Tibial nerve (tissue), 4 donors: ENCODE measurements around the gene RPA1. TPM values are rescaled to one million over a fixed set of nuclear protein-coding genes. Genes with fewer than 3 reads are reported as not detected.
A peak's percentile ranks its signal among the peaks of the same experiment; 100 is the strongest.

ENCODE experiments used
- DNase-seq, 2 donors: peaks; one replicate each; pipeline ENCODE4 v3.0.0-alpha.2; 2019; ENCODE audit warnings: low spot score in 2 of 2
- H3K27ac ChIP-seq, 4 donors: fragments of 200-600 bp; sonication (generic) in 3 of 4; one replicate each; pipeline ENCODE4 v1.5.1; 2017 to 2019; ENCODE audit warnings: mild to moderate bottlenecking in 1 of 4
- H3K27me3 ChIP-seq, 2 donors: fragments of 200-600 bp; sonication (generic) in 1 of 2; one replicate each; pipeline versions ENCODE4 v1.5.1 to v1.6.0; 2017 to 2019
- H3K36me3 ChIP-seq, 3 donors: fragments of 200-600 bp; sonication (generic); one replicate each; pipeline ENCODE4 v1.5.1; 2018 to 2019
- H3K4me1 ChIP-seq, 4 donors: fragments of 200-600 bp; sonication (generic) in 3 of 4; one replicate each; pipeline ENCODE4 v1.5.1; 2017 to 2019
- H3K4me3 ChIP-seq, 4 donors: fragments of 200-600 bp; sonication (generic) in 3 of 4; one replicate each; pipeline ENCODE4 v1.5.1; 2017 to 2019; ENCODE audit warnings: mild to moderate bottlenecking in 1 of 4, moderate library complexity in 1 of 4
- H3K9me3 ChIP-seq, 4 donors: fragments of 200-600 bp; sonication (generic) in 3 of 4; one replicate each; pipeline ENCODE4 v1.5.1; 2017 to 2019
- CTCF ChIP-seq, 5 experiments: fragments of 200-600 bp in 3 of 5; fragments of 450-650 bp in 2 of 5; sonication (generic) in 3 of 5; IDR thresholded peaks; one replicate each; pipeline ENCODE4 v1.5.1; 2016 to 2019; ENCODE audit warnings: antibody characterized with exemption in 5 of 5, mild to moderate bottlenecking in 3 of 5, moderate library complexity in 2 of 5
- EP300 ChIP-seq, 2 donors: sonication (generic); formaldehyde crosslinking; IDR thresholded peaks; one replicate each; pipeline ENCODE4 v1.6.1; 2017; ENCODE audit warnings: antibody characterized with exemption in 2 of 2, mild to moderate bottlenecking in 1 of 2
- POLR2A ChIP-seq, 2 donors: fragments of 450-650 bp; IDR thresholded peaks; one replicate each; pipeline ENCODE4 v1.6.1; 2017; ENCODE audit warnings: antibody characterized with exemption in 2 of 2, mild to moderate bottlenecking in 2 of 2, moderate library complexity in 2 of 2
- WGBS, 2 donors: methylation state at CpG; one replicate each; pipeline ENCODE4 v1.1.5; 2018; 5-methylcytosine and 5-hydroxymethylcytosine counted together
- total RNA-seq, 4 donors: library from RNA; depleted of rRNA; stranded (reverse); fragments of >200 nt; gene quantifications; one replicate each; pipeline ENCODE4 v1.1.0, GENCODE V29; 2016

The RPA1 gene
- total RNA-seq, 4 donors from 2014 or later, result 18.0 to 31.0 (median 26.7) TPM

GRCh38 chr17:1907909-1908698 lies 78.3 kb downstream of the RPA1 start:
- WGBS, 2 donors, result 4 to 5% methylated on average over 45 to 48 of the region's 49 CpGs
- H3K27me3 ChIP-seq, result peaks cover 0 to 82% of the 10 kb centered on the region in 2 donors
- no peak for DNase-seq
- H3K4me1 ChIP-seq, result peaks cover 0 to 22% (median 9%) of the 10 kb centered on the region in 4 donors
- H3K9me3 ChIP-seq, result no peaks in the 10 kb centered on the region
- peak overlapping the region in 1 of 4 donors; percentile 39 for H3K4me3 ChIP-seq
- TF ChIP-seq EP300 (IDR thresholded peaks at IDR 0.05) (no peak), POLR2A (IDR thresholded peaks at IDR 0.05) (no peak), CTCF (IDR thresholded peaks at IDR 0.05) (no peak)
- no peak overlapping the region for H3K27ac ChIP-seq
- no peaks in the 10 kb centered on the region for H3K36me3 ChIP-seq

- H3K4me1 ChIP-seq, result peaks cover 0 to 22% (median 9%) of the 10 kb centered on the region in 4 donors
- no peak overlapping the region for H3K27ac ChIP-seq
- 6 to 7% methylated on average over 11 to 22 of the region's 22 CpGs for WGBS, 2 donors
- no peaks in the 10 kb centered on the region for H3K36me3 ChIP-seq
- no peaks in the 10 kb centered on the region for H3K9me3 ChIP-seq
- TF ChIP-seq CTCF (IDR thresholded peaks at IDR 0.05), result peak; percentile 45 to 85 (median 58)
- TF ChIP-seq POLR2A (IDR thresholded peaks at IDR 0.05), result no peak
- no peak for TF ChIP-seq EP300 (IDR thresholded peaks at IDR 0.05)
- H3K4me3 ChIP-seq, result peak overlapping the region in 1 of 4 donors; percentile 39
- H3K27me3 ChIP-seq, result peaks cover 0 to 89% of the 10 kb centered on the region in 2 donors
- DNase-seq, result peak; percentile 38 to 79
Observed at GRCh38 chr17:1908699-1909309, 79.0 kb downstream of the RPA1 start.

GRCh38 chr17:1909985-1910384 lies 80.2 kb downstream of the RPA1 start:
- H3K9me3 ChIP-seq, result no peaks in the 10 kb centered on the region
- H3K36me3 ChIP-seq, result no peaks in the 10 kb centered on the region
- TF ChIP-seq CTCF (IDR thresholded peaks at IDR 0.05), result no peak
- TF ChIP-seq EP300 (IDR thresholded peaks at IDR 0.05), result no peak
- no peak for TF ChIP-seq POLR2A (IDR thresholded peaks at IDR 0.05)
- H3K4me3 ChIP-seq, result no peak overlapping the region
- DNase-seq, result no peak
- H3K27me3 ChIP-seq, result peaks cover 0 to 99% of the 10 kb centered on the region in 2 donors
- no peak overlapping the region for H3K27ac ChIP-seq
- WGBS, 2 donors, result 60 to 74% methylated on average over 3 of the region's 3 CpGs
- peaks cover 0 to 22% (median 9%) of the 10 kb centered on the region in 4 donors for H3K4me1 ChIP-seq

- Histone ChIP-seq H3K4me3 (no peak overlapping the region), H3K9me3 (no peaks in the 10 kb centered on the region), H3K4me1 (peaks cover 0 to 21% (median 9%) of the 10 kb centered on the region in 4 donors), H3K27me3 (peaks cover 0 to 99% of the 10 kb centered on the region in 2 donors), H3K36me3 (no peaks in the 10 kb centered on the region), H3K27ac (no peak overlapping the region)
- no peak for DNase-seq
- 45 to 55% methylated on average over 7 of the region's 7 CpGs for WGBS, 2 donors
- TF ChIP-seq POLR2A (IDR thresholded peaks at IDR 0.05), result no peak
- TF ChIP-seq CTCF (IDR thresholded peaks at IDR 0.05), result no peak
- TF ChIP-seq EP300 (IDR thresholded peaks at IDR 0.05), result no peak
Observed at GRCh38 chr17:1912146-1912545, 82.3 kb downstream of the RPA1 start.

GRCh38 chr17:1913702-1914101 lies 83.9 kb downstream of the RPA1 start:
- no peak for DNase-seq
- Histone ChIP-seq H3K27me3 (peaks cover 0 to 87% of the 10 kb centered on the region in 2 donors), H3K9me3 (no peaks in the 10 kb centered on the region), H3K27ac (no peak overlapping the region), H3K4me3 (no peak overlapping the region), H3K4me1 (peaks cover 0 to 5% (median under 1%) of the 10 kb centered on the region in 4 donors), H3K36me3 (no peaks in the 10 kb centered on the region)
- no peak for TF ChIP-seq EP300 (IDR thresholded peaks at IDR 0.05)
- no peak for TF ChIP-seq CTCF (IDR thresholded peaks at IDR 0.05)
- TF ChIP-seq POLR2A (IDR thresholded peaks at IDR 0.05), result no peak
- 65 to 67% methylated on average over 14 of the region's 14 CpGs for WGBS, 2 donors
